NCI-H187 treated with DMSO at 0.1 percent for 48 hours (cell line): ENCODE data around the gene E4F1.
"Not testable (repeated sequence)": the region's sequence is repeated elsewhere in the genome, so short reads cannot be mapped to it uniquely, and the experiment has no call there.

Source experiments
- DNase-seq: peaks from one replicate; lab custom pipeline; 2025; lab: John Stamatoyannopoulos, UW

The E4F1 gene

DNA sequence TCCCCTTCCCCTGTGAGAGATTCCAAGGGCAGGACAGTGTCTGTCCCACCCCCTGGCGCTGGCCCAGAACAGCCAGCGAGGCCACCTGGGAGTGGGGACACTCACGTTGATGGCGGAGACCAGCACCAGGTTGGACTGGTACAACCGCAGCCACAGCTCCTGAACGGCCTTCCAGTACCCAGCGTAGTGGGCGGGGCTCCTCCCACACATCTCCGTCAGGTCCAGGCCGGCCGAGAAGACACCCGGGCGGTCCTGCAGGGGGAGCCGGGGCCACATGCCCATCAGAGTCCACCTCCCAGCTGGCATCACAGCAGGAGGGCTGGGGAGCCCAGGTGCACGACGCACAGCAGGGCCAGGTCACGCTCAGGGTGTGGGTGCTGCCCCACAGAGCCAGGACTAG, 20.9 kb downstream of the E4F1 start:
- DNase-seq, result no peak

DNA sequence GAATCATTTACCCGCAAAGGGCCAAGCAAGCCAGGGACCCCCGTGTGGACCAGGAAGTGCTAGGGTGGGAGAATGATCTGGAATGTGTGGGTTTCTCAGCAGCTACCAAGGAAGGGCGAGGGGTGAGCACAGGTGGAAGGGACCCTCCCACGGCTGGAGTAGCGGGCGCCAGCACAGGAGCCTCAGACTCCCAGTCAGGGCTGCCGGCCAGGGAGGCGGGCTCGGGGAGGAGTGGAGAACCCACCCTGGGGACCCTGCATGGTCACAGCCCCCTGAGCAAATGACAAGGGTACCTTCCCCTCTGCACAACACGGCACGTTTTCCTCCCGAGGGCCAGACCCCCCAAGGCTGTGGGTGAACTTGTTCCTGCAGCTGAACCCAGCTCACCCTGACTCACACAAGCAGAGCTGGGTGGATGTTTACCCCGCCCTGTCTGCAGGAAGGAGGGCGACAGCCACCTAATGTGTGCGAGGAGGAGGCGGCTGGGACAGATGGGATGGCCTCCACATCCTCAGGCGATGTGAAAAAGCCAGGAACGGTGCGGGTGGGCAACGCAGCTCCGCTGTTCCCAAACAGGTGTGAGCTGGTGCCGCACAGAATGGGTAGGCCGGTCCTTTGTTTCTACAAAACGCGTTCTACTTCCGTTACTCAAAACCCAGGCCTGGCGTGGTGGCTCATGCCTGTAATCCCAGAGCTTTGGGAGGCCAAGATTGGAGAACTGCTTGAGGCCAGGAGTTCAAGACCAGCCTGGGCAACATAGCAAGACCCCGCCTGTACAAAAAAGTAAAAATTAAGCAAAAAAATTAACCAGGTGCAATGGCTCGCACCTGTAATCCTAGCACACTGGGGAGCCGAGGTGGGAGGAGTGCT, 21.8 kb downstream of the E4F1 start:
- DNase-seq, result no peak

DNA sequence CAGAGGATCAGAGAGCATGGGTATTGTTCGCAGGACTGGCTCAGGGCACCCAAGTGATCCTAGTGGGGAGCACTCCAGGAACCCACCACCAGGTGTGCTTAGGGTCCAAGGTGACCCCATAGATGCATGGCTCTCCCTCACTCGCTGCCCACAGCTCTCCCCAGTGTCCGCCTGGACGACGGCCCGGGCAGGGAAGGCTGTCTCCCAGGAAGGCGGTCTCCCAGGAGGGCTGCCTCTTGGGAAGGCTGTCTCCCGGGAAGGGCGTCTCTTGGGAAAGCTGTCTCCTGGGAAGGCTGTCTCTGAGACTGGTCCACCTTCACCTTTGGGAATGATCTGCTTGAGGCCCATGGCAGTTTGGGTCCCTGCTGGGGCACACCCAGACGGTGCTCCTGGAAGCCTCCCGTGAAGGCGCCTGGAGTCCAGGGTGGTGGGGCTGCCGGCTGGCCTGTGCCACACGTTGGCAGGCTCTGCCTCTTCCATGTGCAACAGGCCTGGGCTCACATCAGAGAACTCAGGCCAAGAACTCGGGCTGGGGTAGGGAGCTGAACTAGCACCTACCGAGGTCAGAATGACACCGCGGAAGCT, 23.0 kb downstream of the E4F1 start:
- DNase-seq, result no peak

DNA sequence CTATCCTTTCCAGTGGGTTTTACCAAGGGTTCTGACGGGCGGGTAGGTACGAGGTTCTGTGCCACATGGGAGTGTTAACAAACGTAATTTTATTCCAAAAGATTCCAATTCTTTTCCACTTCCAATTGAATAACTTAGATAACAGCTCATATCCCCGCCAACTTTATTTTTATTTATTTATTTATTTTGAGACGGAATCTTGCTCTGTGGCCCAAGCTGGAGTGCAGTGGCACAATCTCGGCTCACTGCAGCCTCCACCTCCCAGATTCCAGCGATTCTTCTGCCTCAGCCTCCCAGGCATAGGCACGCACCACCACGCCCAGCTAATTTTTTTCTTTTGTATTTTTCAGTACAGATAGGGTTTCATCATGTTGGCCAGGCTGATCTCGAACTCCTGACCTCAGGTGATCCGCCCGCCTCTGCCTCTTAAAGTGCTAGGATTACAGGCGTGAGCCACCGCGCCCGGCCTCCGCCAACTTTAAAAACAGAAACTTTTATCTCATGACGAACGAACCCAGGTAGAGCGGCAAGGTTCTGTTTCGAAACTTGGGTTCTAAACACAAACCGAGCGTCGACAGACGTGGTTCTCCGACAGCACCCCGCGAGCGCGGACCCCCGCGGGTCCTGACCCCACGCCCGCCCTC, 27.4 kb downstream of the E4F1 start:
- no peak for DNase-seq

DNA sequence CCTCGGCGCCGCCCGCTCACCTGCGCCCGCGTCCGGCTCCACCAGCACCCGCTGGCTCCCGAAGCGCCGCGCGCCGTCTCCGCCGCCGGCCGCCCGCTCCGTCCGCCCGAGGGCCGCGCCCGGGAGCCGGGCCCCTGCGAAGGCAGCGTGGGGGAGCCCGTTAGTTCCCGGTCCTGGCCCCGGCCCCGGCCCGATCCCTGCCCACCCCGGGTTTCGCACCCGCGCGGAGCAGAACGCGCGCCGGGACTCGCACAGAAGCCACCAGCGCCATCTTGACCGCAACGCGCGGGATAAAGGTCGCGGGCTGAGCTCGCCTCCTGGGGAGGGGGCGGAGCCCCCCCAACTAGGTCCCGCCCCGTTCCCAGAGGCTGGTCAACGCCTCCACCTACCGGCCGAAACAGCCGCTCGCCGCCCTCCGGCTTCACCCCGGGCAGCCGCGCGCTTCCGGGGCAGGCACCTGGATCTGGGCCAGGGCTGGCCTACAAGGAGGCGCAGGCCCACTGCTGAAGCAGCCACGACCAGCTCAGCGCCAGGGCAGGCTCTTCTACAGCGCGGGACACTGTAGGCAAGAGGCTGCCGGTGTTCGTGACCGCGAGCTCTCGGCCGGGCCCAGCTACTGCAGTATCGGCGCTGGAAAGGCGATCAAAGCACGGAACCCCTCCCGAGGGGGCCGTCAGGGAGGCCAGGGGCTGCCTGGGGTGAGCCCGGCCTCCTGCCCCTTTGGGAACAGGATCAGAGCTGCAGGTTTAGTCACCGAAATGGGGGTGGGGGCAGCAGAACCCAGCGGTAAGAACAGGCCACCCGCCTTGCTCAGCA, 28.1 kb downstream of the E4F1 start, which contains the start of gene ECI1:
Gene ECI1, minus strand, starts transcription at position 292 of the 816 bp plus-strand sequence. Its CDS starts 21 bp downstream, at position 271.
- peak; percentile 58 for DNase-seq

DNA sequence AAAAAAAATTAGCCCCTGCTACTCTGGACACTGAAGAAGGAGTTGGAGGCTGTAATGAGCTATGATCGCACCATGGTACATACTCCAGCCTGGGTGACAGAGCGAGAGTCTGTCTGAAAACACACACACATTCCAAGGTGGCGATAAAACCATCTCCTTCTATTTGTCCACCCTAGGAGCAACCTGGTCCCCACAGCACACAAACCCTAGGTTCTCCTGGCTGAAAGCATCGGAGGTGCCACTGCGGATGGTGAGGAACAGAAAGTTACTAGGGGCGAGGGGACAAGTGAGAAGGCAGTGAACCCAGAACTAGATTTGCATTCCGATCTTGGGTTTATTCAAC, 29.4 kb downstream of the E4F1 start:
- no peak for DNase-seq

DNA sequence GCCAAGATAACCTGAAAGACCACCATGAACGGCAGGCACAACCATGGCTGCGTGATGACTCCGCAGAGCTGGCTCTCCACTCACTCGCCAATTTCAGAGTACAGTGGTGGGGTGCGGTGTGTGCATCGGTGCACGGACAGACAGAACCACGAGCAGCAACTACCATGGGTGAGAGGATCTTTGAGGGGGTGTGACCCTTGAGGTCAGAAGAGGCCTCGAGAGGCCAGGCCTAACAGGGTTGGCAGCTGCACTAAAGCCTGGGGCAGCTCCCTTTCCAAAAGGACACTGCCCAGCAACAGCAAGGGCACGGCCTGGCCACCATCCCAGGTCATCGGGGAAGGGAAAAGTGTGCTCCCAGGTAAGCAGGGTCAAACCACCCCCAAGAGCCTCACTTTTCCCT, 29.9 kb downstream of the E4F1 start:
- DNase-seq, result no peak

DNA sequence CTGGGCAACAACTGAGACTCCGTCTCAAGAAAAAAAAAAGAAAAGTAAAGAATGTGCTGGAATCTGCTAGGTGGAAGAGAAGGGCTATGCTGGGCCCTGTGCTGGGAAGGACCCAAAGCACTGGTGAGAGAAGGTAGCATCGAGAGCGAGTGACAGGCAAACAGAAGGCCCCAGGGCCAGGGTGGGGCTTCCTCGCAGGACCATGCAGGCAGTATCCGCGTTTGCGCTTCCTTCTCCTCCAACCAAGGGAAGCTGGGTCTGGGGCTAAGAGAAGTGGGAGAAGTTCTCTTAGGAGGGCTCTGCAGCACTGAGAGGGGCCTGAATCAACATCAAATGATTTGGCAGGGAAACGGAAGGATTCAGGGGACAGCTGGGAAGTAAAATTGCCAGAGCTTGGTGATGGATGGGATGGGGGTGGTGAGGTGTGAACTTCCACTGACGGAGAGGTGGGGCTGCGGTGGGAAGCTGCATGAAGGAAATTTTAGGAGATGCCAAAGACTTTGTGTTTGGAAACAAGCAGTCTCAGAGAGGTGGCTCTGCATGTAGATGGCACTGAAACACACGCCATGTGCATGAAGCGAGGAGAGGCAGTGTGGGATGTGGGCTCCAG, 33.2 kb downstream of the E4F1 start:
- DNase-seq, result no peak

DNA sequence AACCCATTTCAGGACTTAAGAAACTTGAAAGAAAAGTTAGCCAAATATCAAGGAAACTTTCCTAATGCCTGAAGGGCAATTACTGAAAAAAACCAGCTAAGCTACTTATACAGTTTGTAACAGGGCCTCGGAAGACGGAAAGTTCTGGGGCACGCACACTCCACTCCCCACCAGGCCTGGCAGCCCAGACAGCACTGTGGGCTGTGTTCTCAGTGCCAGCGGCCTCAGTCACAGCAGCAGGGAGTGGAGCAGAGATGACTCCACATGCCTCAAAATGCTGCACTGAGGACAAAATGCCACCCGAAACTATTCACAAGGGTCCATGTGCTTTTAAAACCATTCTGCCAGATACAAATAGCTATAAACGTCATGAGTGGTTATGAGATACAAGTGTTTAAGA, 34.3 kb downstream of the E4F1 start:
- DNase-seq, result no peak

DNA sequence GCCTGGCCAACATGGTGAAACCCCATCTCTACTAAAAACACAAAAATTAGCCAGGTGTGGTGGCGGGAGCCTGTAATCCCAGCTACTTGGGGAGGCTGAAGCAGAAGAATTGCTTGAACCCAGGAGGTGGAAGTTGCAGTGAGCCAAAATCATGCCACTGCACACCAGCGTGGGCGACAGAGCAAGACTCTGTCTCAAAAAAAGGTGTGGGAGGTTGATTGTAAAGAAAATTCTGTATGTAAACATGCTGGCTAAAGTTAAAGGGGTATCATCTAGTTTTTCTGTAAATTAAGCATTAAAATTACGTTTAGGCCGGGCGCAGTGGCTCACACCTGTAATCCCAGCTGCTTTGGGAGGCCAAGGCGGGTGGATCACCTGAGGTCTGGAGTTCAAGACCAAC, 35.1 kb downstream of the E4F1 start:
- not testable (repeated sequence) for DNase-seq

DNA sequence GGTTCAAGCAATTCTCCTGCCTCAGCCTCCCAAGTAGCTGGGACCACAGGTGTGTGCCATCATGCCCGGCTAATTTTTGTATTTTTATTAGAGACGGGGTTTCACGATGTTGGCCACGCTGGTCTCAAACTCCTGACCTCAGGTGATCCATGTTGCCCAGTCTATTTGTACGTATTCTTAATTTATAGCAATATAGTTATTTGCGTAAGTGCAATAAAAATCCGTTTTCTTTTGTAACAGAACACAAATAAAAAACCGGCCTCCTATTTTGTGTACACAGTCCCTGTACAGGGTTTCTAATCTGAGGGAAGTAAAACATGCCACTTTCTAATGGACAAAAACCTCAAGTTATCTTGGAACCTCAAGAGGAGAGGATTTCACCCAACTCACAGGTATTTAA, 36.9 kb downstream of the E4F1 start:
- DNase-seq, result no peak

DNA sequence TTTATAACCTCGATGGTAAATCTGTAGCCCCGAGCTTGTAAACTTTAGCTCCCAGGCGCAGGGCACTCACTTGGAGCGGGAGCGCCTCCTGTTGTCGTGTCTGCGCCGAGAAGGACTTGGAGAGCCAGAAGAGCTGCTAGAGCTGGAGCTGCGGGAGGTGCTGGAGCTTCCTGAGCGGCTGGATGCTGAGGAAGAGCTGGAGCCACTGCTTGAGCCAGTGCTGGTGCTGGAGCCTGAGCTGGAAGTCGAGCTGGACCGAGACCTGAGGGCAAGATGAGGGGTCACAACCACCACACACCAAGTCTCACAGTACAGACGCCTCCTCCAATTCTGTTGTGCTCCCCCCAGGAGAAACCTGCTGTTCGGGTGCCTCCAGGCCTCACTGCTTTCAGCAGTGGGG, 39.6 kb downstream of the E4F1 start:
- not testable (repeated sequence) for DNase-seq

DNA sequence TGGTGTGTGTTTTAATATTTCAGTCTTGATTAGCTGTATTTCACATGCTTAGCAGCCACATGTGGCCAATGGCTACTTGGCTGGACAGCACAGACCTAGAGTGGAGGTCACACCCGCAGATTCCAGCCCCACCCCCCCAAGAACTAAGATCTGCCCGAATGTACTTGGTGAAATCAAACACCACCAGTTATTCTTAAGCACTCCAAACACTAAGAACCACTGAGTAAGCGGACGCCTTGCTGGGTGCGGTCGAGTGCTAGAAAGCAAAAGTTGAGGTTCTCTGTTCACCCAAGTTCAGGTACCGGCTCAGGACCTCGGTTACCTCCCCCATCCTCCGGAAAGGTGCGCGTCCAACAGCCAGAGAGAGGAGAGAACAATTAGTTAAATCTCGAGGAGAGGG, 43.5 kb downstream of the E4F1 start:
- not testable (repeated sequence) for DNase-seq

DNA sequence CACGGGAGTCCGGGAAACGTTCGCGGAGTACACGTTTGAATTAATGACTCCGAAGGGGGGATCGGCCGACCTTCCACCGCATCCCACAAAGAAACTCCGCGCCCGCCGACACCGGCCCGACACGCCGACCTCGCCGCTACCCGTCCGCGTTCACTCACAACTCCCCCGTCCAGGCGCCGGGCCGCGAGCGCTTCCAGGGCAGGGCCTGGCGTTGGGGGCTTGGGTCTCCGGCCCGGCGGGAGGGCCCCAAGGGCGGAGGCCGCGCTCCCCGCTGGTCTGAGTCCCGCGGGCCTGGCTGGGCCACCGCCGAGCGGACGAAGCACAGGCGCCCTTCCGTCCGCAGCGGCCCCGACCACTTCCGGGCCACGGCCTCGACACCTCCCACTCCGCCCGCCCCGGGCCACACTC, 44.1 kb downstream of the E4F1 start:
- DNase-seq, result not testable (repeated sequence)

DNA sequence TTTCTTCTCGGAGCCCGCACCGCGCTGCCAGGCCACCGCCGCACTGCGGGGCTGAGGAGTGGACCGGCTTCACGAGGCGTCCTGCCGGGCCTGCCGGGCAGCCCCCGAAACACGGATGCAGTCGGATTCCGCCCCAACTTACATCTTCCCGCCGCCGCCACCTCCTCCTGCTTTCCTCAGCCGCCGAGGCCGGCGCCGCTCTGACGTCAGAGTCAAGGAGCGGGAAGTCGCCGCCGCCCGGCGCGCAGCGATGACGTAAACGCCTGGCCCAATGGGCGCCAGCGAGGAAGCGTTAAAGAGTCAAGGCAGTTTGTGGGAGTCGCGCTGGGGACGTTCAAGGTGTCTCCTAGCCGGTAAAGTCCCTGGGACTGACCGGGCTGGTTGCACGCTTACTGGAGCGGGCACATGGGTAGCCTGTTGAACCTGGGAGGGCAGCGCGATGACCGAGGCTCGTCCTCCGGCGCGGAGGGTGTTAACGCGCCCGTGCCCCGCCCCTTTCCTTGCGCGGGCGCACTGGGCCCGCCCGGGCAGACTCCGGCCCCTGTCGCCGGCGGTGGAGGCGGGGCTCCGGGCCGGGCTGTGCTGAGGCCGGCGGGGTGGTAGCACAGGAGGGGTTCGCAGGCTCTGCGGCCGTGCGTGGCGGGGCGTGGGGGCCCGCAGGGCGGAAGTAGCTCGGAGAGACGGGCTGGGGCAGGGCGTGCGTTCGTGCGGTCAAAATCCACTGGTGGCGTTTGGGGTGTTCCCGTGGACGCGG, 44.7 kb downstream of the E4F1 start, which contains the start of gene RNPS1:
Gene RNPS1, minus strand, starts transcription at position 214 of the 754 bp plus-strand sequence. CDS start 3,483 bp downstream, outside the sequence.
- peak; percentile 88 for DNase-seq

DNA sequence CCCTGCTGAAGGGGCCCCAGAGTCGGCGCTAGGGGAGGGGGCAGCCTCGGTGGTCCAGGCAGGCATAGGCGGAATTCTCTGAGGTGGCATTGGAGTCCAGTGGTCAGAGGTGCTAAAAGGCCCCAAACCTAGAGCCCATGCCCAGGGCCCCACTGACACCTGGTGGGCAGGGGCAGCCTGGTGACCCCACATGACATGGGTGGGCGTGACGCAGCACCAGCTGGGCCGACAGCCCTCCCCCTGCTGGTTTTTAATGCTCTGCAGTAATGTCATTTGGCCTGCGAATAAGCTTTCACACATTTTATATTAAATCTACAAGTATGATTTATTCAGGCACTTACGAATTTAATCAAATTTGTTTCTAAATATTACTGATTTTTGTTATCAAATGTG, 46.7 kb downstream of the E4F1 start:
- no peak for DNase-seq

DNA sequence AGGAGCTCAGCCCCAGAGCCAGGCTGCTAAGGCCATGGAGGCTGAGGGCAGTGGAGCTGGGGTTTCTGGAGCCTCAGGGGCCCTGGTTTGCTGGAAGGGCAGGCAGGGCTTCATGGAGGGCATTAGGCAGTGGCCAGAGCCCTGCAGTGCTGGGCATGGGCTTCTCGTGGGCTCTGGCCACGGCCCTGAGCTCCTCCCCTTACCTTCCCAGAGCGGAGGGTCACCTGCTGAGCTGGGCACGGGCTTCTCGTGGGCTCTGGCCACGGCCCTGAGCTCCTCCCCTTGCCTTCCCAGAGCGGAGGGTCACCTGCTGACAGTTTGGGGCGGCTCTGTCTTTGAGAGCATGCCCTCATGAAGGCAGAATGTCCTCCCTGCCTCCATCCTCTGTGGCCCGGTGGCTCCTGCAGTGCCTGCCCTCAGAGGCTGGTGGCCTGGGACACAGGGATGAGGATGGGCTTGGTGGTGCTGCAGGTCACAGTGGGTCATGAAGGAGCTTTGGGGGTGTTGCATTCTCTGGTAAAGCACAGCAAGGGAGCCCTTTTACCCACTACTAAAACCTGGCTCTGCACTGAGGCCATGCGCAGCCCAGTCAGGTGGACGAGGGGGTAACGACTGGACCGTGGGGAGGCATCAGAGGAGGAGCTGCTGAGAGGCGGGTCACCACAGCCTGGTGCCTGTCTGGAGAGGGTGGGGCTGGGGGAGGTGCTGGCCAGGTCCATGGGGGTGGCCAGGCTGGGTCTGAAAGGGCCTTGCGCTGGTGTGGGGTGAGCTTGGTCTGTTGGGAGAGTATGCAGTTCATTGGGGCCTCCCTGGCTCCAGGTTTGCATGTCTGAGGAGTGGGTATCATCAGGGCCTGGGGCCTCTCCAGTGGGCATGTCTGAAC, 47.4 kb downstream of the E4F1 start:
- no peak for DNase-seq

DNA sequence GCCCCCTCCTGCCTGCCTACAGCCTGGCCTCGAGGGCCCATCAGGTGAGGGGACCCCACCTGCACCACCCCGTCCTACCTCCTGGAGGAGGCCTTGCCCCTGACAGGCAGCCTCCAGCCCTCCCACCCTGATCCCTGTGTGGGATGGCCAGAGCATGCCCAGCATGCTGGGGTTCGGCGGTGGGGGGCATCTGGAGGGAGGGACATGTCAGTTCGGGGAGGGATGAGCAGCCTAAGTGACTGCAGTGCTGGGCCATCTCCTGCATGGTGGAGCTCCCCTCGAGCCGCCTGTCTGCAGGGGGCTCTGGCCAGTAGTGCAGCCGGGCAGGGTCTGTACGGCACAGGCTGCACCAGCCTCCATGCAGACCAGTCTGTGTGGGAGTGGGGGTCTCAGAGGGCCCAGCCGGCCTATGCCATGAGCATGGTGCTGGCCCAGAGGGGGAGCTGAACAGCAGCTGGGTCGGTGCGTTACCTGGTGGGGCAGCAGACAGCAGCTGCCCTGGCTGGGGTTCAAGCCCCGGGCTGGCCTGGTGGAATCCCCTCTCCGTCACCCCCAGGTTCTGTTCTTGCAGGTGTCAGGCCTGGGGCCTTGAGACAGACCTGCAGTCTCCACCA, 48.6 kb downstream of the E4F1 start:
- DNase-seq, result no peak

DNA sequence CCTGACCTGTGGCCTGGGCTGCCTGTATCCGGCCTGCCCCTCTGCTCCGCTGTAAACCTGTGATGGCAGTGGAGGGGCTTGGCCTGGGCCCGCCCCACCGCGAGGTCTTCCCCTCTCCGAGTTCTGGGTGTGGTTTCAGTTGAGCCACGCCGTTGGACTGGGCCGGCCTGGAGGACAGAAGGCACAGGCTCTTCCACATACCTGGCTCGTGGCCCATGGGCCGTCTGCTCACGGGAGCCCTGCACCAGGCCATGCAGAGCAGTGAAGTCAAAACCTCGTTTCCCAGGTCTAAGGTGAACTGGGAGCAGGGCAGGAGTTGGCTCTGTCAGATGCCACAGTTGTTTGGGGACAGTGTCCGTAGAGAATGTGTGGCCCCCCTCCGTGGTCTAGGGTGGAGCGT, 50.1 kb downstream of the E4F1 start:
- DNase-seq, result no peak

DNA sequence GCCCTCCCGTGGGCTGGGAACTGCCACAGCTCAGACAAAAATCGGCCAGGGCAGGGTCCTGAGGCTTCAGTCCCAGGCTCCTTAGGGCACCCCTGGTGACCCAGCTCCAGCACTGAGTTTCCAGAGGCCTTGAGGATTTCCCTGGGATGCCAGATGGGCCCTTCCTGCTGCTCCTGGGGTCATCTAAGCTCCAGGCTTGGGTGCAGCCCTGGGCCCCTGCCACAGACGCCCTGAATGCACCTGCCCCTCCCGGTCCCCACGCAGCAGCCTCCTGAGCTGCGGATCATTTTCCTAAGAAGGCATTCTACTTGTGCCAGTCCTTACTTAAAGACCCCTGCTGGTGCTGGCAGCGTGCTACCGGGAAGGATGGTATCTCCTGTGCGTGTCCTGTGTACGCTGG, 50.5 kb downstream of the E4F1 start:
- DNase-seq, result no peak
